HL-60 (cell line): ENCODE data around the gene NACA2.
"Not testable (repeated sequence)": the region's sequence is repeated elsewhere in the genome, so short reads cannot be mapped to it uniquely, and the experiment has no call there.

Source experiments
- CTCF ChIP-seq: IDR thresholded peaks from one replicate; pipeline ENCODE4 v1.5.1; 2011; ENCODE audit warnings: low read length, control low read depth, inconsistent platforms; ENCODE audit not compliant: insufficient read depth
- GABPA ChIP-seq: IDR thresholded peaks from 2 replicates; pipeline ENCODE4 v1.6.1; 2012; ENCODE audit warnings: low read depth
- POLR2AphosphoS5 ChIP-seq: IDR thresholded peaks from 2 replicates; pipeline ENCODE4 v1.6.1; 2012; ENCODE audit warnings: low read depth
- REST ChIP-seq: IDR thresholded peaks from 2 replicates; pipeline ENCODE4 v1.6.1; 2012; ENCODE audit warnings: low read depth; ENCODE audit not compliant: insufficient replicate concordance

GRCh38 chr17:61628158-61628557, 37.1 kb upstream of the NACA2 start:
- TF ChIP-seq CTCF, POLR2AphosphoS5, REST, GABPA: not testable (repeated sequence)
